Measurements from ENCODE around the gene MTSS2. TPM values are rescaled to one million over a fixed set of nuclear protein-coding genes. Genes with fewer than 3 reads are reported as not detected.
"Not testable (repeated sequence)": the region's sequence is repeated elsewhere in the genome, so short reads cannot be mapped to it uniquely, and the experiment has no call there.

Gene MTSS2
- total RNA-seq, 1 donor from 2014 or later = 83.9 TPM

- peak overlapping the region; percentile 52 for H3K27ac ChIP-seq (replicated peaks)
- intact Hi-C loops (cut with micrococcal nuclease) = loop anchor here (5.0 kb wide), 1 partner anchor 96 kb away; no protein-coding TSS in a partner anchor
Observed at GRCh38 chr16:70675851-70676513, 9.9 kb downstream of the MTSS2 start.

GRCh38 chr16:70674221-70675014 lies 11.4 kb downstream of the MTSS2 start:
- Histone ChIP-seq H3K4me1 (peaks cover 44% of the 10 kb centered on the region), H3K36me3 (peaks cover 86% of the 10 kb centered on the region), H3K27ac (replicated peaks) (peak overlapping the region; percentile 33), H3K27me3 (ENCODE audit: low read depth) (no peaks in the 10 kb centered on the region), H3K9me3 (replicated peaks) (no peaks in the 10 kb centered on the region), H3K4me3 (no peak overlapping the region)
- intact Hi-C loops (cut with micrococcal nuclease) = loop anchor here (5.0 kb wide), 1 partner anchor 98 kb away; no protein-coding TSS in a partner anchor
- TF ChIP-seq CTCF (IDR thresholded peaks at IDR 0.05; ENCODE audit: borderline replicate concordance) = no peak
- DNase-seq = no peak

More at GRCh38 chr16:70675851-70676513, 9.9 kb downstream of the MTSS2 start:
- Histone ChIP-seq H3K27me3 (ENCODE audit: low read depth) (no peaks in the 10 kb centered on the region), H3K4me1 (peaks cover 58% of the 10 kb centered on the region), H3K9me3 (replicated peaks) (no peaks in the 10 kb centered on the region), H3K36me3 (peaks cover 76% of the 10 kb centered on the region), H3K4me3 (no peak overlapping the region)
- peak; percentile 40 for DNase-seq
- TF ChIP-seq CTCF (IDR thresholded peaks at IDR 0.05; ENCODE audit: borderline replicate concordance) = no peak

DNA sequence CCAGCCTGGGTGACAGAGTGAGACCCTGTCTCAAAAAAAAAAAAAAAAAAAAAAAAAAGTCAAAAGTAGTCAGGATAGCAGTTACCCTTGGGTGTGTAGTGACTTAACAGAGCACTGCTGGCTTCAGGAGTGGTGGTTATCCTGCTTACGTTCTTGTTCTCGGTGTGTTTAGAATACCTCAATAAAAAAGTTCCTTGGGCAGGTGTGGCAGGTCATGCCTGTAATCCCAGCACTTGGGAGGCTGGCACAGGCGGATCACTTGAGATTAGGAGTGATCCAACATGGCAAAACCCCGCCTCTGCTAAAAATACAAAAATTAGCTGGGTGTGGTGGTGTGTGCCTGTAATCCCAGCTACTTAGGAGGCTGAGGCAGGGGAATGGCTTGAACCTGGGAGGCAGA lies 14.9 kb downstream of the MTSS2 start:
- H3K4me3 ChIP-seq; intact Hi-C loops (cut with micrococcal nuclease); H3K27ac ChIP-seq (replicated peaks); DNase-seq; H3K9me3 ChIP-seq (replicated peaks); H3K27me3 ChIP-seq (ENCODE audit: low read depth): not testable (repeated sequence)
- Histone ChIP-seq H3K4me1 (peaks cover 30% of the 10 kb centered on the region), H3K36me3 (peaks cover 78% of the 10 kb centered on the region)

DNA sequence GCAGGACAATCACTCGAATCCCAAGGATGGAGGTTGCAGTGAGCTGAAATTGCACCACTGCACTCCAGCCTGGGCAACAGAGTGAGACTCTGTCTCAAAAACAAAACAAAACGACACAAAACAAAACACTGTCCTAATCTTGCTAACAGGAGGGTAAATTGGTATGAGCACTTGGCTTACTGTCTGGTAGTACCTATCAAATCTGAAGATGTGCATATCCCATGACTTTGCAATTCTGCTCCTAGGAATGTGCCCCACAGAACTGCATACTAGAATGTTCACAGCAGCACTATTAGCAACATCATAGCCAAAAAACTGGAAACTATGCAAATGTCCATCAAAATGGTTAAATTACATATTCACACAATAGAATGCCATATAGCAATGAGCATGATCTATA lies 15.7 kb downstream of the MTSS2 start:
- Histone ChIP-seq H3K4me3 (no peak overlapping the region), H3K36me3 (peaks cover 78% of the 10 kb centered on the region), H3K4me1 (peaks cover 25% of the 10 kb centered on the region), H3K27me3 (ENCODE audit: low read depth) (no peaks in the 10 kb centered on the region), H3K27ac (replicated peaks) (no peak overlapping the region), H3K9me3 (replicated peaks) (peaks cover 4% of the 10 kb centered on the region)
- TF ChIP-seq CTCF (IDR thresholded peaks at IDR 0.05; ENCODE audit: borderline replicate concordance) = no peak
- intact Hi-C loops (cut with micrococcal nuclease) = no loop called here
- DNase-seq = no peak

- Histone ChIP-seq H3K36me3 (peaks cover 79% of the 10 kb centered on the region), H3K9me3 (replicated peaks) (peaks cover 4% of the 10 kb centered on the region), H3K27me3 (ENCODE audit: low read depth) (no peaks in the 10 kb centered on the region), H3K4me1 (peaks cover 30% of the 10 kb centered on the region), H3K4me3 (no peak overlapping the region), H3K27ac (replicated peaks) (no peak overlapping the region)
- intact Hi-C loops (cut with micrococcal nuclease) = no loop called here
- TF ChIP-seq CTCF (IDR thresholded peaks at IDR 0.05; ENCODE audit: borderline replicate concordance) = no peak
- DNase-seq = no peak
Observed at GRCh38 chr16:70665806-70666735, 19.8 kb downstream of the MTSS2 start.
